ENCODE data around the gene CNIH3.

DNA sequence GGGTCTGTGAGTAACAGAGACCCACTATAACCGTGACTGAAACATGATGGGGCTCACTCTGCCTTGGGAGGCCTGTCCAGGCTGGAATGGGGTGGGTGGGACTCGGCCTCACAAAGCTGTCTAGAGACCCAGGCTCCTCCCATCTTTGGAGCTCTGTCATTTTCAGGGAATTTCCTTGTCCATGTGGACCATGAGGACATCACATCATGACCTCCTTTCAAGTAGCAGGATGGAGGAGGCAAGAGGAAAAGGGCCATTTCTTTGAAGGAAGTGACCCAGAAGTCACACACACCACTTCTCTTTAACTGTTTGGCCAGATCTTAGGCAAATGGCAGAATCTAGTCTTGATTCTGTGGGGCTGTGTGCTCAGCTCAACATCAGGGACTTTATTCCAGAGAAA is 79.9 kb downstream of the CNIH3 start:
- no peak for TF ChIP-seq POLR2A (IDR thresholded peaks at IDR 0.05)
- TF ChIP-seq, protein P1, sequence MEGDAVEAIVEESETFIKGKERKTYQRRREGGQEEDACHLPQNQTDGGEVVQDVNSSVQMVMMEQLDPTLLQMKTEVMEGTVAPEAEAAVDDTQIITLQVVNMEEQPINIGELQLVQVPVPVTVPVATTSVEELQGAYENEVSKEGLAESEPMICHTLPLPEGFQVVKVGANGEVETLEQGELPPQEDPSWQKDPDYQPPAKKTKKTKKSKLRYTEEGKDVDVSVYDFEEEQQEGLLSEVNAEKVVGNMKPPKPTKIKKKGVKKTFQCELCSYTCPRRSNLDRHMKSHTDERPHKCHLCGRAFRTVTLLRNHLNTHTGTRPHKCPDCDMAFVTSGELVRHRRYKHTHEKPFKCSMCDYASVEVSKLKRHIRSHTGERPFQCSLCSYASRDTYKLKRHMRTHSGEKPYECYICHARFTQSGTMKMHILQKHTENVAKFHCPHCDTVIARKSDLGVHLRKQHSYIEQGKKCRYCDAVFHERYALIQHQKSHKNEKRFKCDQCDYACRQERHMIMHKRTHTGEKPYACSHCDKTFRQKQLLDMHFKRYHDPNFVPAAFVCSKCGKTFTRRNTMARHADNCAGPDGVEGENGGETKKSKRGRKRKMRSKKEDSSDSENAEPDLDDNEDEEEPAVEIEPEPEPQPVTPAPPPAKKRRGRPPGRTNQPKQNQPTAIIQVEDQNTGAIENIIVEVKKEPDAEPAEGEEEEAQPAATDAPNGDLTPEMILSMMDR (IDR thresholded peaks at IDR 0.05): no peak

Data from uterus (tissue), 2 donors.